ENCODE data around the gene FOXO3.

The FOXO3 gene

DNA sequence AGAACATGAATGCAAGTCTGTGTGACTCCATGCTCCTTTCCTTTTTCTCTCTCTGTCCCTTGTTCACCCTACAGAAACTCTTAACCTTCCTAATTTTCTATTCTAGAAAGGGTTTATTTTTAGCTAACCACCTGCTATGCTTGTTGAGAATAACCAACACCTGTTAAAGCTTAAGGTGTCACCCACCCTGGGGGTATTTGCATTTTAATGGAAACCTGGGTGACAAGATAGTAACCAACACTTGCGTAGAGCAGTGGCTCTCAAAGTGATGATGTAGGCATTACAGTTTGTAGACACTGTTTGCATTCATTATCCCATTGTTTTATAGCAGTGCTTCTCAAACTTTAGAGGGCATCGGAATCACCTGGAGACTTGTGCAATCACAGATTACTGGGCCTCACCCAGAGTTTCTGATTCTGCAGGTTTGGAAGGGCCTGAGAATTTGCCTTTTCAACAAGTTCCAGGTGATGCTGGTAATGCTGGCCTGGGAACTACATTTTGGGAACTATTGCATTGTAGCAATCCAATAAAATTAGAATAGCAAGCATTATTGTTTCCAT is 173.1 kb downstream of the FOXO3 start:
- H3K9ac ChIP-seq, result no peak overlapping the region
- H3K4me2 ChIP-seq, result no peak overlapping the region
- H3K9me3 ChIP-seq (replicated peaks in 1 of 11), result no peaks in the 10 kb centered on the region
- TF ChIP-seq Cebpa-rat (IDR thresholded peaks at IDR 0.05), result no peak
- peaks cover 0 to 32% (median 14%) of the 10 kb centered on the region in 10 experiments; a peak in 14 of 20 replicates for H3K4me1 ChIP-seq
- no peaks in the 10 kb centered on the region for H3K27me3 ChIP-seq
- no peak overlapping the region for H3K27ac ChIP-seq
- no peaks in the 10 kb centered on the region for H4K20me1 ChIP-seq
- H3K36me3 ChIP-seq, result no peaks in the 10 kb centered on the region
- no peak overlapping the region for H3K4me3 ChIP-seq

All from BLaER1 treated with 17β-estradiol and CSF1 and Interleukin-3, amounts not matched to agents 10 nM and 100 nM (cell line).